ENCODE results near the gene EIF3L.

- TF ChIP-seq, protein P1, sequence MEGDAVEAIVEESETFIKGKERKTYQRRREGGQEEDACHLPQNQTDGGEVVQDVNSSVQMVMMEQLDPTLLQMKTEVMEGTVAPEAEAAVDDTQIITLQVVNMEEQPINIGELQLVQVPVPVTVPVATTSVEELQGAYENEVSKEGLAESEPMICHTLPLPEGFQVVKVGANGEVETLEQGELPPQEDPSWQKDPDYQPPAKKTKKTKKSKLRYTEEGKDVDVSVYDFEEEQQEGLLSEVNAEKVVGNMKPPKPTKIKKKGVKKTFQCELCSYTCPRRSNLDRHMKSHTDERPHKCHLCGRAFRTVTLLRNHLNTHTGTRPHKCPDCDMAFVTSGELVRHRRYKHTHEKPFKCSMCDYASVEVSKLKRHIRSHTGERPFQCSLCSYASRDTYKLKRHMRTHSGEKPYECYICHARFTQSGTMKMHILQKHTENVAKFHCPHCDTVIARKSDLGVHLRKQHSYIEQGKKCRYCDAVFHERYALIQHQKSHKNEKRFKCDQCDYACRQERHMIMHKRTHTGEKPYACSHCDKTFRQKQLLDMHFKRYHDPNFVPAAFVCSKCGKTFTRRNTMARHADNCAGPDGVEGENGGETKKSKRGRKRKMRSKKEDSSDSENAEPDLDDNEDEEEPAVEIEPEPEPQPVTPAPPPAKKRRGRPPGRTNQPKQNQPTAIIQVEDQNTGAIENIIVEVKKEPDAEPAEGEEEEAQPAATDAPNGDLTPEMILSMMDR (IDR thresholded peaks at IDR 0.05; ENCODE audit: low read depth, low read length, poor library complexity, severe bottlenecking): no peak
- no peak for TF ChIP-seq EZH2phosphoT487 (IDR thresholded peaks at IDR 0.05; ENCODE audit: borderline replicate concordance, low read length)
These were observed 7.0 kb upstream of the EIF3L start for GRCh38 chr22:37842015-37842793.
